ENCODE measurements around the gene SUMF2. TPM values are rescaled to one million over a fixed set of nuclear protein-coding genes. Genes with fewer than 3 reads are reported as not detected.
"Not testable (repeated sequence)": the region's sequence is repeated elsewhere in the genome, so short reads cannot be mapped to it uniquely, and the experiment has no call there.

SUMF2 gene
- total RNA-seq, 1 experiment from 2014 or later = 112 TPM

GRCh38 chr7:56062382-56062781 is 1.7 kb upstream of the SUMF2 start:
- DNase-seq (ENCODE audit: low spot score) = peak; percentile 97

- no peak for DNase-seq (ENCODE audit: low spot score)
These were observed 595 bp upstream of the SUMF2 start for GRCh38 chr7:56063500-56063881.

DNA sequence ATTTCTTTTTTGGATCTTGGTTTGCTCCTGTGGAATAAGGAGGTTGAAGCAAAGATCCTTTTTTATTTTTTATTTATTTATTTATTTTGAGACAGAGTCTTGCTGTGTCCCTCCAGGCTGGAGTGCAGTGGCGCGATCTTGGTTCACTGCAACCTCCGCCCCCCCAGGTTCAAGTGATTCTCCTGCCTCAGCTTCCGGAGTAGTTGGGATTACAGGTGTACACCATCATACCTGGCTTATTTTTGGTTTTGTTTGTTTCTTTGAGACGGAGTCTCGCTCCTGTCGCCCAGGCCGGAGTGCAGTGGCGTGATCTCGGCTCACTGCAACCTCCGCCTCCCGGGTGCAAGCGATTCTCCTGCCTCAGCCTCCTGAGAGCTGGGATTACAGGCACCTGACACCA is 2.3 kb downstream of the SUMF2 start:
- not testable (repeated sequence) for DNase-seq (ENCODE audit: low spot score)

GRCh38 chr7:56074371-56074791 is 10.3 kb downstream of the SUMF2 start:
- DNase-seq (ENCODE audit: low spot score) = peak; percentile 94

DNA sequence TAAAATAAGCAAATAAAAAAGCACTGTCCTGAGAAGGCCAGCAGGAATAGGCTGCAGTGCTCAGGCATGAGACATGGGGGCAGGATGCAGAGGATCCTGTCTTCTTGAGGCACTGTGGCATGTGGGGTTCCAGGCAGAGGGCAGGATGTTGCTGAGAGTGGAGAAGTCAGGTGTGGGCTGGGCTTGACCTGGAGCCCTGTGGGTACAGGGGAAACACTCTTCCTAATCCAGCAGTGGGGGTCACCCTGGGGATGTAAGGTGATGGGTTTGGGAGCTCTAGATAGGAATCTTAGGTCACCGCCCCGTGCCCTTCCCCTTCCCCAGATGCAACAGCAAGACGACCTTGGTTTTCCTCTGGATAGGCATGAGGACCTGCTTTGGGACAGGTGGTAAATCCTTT is 13.6 kb downstream of the SUMF2 start:
- DNase-seq (ENCODE audit: low spot score) = no peak

DNA sequence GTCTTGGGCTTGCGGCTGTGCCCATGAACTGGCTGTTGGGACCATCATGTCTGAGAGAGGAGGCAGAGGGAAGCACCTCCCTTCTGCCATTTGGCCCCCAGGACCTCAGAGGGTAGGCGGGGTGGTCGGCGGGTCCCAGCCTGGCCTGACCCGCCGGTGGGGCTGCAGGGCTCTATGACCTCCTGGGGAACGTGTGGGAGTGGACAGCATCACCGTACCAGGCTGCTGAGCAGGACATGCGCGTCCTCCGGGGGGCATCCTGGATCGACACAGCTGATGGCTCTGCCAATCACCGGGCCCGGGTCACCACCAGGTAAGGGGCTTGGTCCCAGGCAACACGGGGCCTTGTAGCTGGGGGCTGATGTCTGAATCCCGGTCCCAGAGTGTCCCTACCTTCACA is 14.1 kb downstream of the SUMF2 start:
- DNase-seq (ENCODE audit: low spot score) = no peak

GRCh38 chr7:56079450-56080185 is 15.5 kb downstream of the SUMF2 start:
- DNase-seq (ENCODE audit: low spot score) = no peak

- DNase-seq (ENCODE audit: low spot score) = not testable (repeated sequence)
These were observed 16.8 kb downstream of the SUMF2 start for GRCh38 chr7:56080726-56081435.

DNA sequence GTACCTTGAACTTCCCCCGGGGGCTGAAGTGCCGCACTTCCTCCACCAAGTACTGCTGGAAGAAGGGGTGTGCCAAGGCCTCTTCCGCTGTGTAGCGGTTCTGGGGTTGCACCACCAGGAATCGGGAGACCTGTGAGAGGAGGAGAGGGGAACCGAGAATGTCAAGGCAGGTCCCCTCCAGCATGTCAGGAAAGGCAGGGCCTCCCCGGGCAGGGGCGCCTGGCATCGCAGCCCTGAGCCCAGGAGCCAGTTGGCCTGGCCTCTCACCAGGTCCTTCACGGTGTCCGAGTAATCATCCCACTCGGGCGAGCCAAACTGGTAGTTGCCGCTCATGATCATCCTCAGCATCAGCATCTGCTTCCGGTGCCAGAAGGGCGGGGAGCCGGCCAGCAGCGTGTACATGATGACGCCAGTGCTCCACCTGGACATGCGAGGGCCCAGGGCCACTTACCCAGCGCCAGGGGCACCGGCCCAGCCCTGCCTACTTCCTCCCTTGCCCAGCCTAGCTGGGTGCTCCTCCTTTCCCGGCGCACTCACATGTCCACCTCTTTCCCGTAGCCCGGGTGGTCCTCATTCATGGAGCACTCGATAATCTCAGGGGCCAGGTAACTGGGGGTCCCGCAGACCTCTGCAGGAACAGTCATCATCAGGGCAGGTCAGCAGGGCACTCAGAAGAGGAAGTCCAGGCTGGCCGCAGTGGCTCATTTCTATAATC is 17.7 kb downstream of the SUMF2 start:
- no peak for DNase-seq (ENCODE audit: low spot score)

DNA sequence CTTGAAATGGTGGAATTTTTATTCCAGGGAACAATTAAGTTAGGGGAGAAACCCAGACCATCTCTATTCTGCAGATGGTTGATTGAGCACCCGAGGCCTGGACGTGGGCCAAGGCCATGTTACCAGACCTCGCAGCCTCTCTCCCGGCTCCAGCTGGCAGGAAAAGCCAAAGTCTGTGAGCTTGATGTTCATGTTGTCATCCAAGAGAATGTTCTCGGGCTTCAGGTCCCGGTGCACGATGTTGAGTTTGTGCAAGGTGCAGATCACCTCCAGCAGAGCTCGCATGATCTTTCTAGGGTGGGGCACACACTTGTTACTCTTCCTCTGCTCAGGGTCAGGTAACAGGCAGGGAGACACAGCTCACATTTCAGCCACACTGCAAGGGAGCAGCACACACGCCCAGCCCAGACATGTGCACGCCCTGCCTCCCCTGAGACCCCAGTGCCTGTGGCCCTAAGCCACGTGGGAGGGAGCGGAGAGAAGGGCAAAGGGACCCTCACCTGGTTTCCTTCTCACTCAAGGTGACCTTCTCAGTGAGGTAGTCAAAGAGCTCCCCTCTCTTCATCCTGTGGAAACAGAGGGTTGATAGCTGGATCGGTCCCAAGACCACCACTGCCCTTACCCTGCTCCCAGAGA is 19.2 kb downstream of the SUMF2 start:
- no peak for DNase-seq (ENCODE audit: low spot score)

- DNase-seq (ENCODE audit: low spot score) = no peak
These were observed 22.7 kb downstream of the SUMF2 start for GRCh38 chr7:56086761-56087160.

GRCh38 chr7:56087445-56087844 is 23.4 kb downstream of the SUMF2 start:
- DNase-seq (ENCODE audit: low spot score) = no peak

DNA sequence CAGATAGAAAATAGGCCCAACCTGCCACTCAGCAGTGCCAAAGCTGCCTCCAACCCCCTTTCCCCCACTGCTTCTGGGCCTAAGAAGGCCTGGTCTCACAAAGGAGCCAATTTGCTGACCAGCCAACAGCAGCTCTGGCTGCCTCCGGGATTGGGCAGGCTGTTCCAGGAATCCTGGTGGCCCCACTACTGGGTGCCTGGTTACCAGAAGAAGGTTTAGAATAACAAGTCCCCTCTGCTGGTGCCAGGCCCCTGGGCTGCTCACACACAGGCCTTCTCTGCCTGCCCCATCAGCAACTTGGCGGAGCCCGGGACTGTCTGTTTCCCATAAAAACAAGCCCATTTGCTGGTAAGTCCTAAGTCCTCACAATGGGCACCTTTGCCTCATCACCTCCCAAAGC is 27.5 kb downstream of the SUMF2 start:
- no peak for DNase-seq (ENCODE audit: low spot score)

- DNase-seq (ENCODE audit: low spot score) = not testable (repeated sequence)
These were observed 28.3 kb downstream of the SUMF2 start for GRCh38 chr7:56092388-56092787.

DNA sequence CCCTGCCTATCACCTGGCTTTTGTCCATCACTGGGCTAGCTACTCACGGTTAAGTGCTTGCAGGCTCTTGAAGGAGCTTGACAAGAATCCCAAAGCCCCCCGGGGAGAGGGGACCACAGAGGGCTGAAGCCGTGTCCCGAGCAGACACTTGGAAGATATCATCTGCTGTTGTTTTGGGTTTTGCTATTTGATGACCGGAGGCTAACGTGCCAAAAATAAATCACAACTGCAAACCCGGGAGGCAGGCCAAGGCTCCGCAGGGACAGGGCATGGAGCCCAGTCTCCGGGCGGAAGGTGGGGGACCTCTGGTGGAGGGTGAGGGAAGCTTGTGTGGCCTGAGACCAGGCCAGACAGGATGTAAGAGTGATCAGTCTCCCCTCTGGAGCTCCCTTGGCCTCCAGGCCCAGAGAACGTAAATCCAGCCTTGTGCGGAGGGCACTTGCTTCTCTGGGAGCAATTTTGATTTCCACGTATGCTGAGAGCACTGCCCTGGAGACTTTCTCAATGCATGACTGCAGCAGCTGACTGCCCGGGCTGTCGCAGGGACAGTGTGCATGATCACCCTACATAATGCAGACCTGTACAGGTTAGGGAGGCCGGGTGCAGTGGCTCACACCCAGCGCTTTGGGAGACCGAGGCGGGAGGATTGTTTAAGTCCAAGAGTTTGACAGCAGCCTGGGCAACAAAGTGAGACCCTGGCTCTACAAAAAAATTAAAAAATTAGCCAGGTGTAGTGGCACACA is 28.9 kb downstream of the SUMF2 start, which contains the start of gene PHKG1:
Gene PHKG1, minus strand, starts transcription at position 164 of the 743 bp plus-strand sequence. CDS start 4,011 bp downstream, outside the sequence.
- DNase-seq (ENCODE audit: low spot score) = peak; percentile 84

DNA sequence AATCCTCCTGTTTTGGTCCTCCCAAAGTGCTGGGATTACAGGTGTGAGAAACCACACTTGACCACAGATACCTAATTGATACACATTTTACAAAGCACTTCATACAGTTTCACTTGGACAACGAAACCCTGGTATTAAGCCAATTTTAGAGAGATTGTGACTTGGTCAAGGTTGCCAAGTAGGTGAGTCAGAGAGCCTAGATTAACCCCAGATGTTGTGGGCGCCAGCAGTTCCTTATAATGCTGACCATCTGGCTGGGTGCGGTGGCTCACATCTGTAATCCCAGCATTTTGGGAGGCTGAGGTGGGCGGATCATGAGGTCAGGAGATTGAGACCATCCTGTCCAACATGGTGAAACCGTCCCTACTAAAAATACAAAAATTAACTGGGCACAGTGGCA is 33.6 kb downstream of the SUMF2 start:
- DNase-seq (ENCODE audit: low spot score) = peak; percentile 80

DNA sequence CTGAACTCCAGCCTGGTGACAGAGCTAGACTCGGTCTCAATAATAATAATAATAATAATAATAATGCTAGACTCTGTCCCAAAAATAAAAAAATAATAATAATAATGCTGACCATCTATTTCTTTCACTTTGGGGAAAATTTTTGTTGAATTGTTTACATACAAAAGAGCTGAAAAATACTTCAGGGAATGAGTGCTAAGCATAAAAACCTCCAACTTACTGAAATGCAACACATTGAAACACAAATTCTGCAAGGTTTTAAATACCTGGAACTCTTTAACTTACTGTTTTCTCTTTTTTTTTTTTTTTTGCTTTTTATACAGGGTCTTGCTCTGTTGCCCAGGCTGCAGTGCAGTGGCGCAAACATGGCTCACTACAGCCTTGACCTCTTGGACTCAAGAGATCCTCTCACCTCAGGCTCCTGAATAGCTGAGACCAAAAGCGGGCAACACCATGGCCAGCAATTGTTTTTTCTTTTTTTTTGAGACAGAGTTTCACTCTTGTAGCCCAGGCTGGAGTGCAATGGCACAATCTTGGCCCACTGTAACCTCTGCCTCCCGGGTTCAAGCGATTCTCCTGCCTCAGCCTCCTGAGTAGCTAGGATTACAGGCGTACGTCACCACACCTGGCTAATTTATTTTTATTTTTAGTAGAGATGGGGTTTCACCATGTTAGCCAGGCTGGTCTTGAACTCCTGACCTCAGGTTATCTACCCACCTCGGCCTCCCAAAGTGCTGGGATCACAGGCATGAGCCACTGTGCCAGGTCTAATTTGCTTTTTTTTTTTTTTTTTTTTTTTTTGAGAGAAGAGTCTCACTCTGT is 34.3 kb downstream of the SUMF2 start:
- not testable (repeated sequence) for DNase-seq (ENCODE audit: low spot score)

DNA sequence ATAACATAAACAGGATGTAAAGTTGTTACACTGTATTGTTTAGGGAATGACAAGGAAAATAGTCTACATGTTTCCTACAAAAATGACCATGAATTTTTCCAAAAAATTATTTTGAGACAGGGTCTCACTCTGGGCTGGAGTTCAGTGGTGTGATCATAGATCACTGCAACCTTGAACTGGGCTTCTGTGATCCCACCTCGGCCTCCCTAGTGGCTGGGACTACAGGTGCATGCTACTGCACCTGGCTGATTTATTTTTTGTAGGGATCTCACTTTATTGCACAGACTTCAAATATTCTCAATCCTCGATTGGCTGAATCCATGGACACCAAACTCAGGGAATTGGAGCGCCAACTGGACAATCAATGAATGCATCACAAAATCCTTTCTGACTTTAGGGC is 35.6 kb downstream of the SUMF2 start:
- DNase-seq (ENCODE audit: low spot score) = no peak

- DNase-seq (ENCODE audit: low spot score) = not testable (repeated sequence)
These were observed 40.1 kb downstream of the SUMF2 start for GRCh38 chr7:56104138-56104537.

DNA sequence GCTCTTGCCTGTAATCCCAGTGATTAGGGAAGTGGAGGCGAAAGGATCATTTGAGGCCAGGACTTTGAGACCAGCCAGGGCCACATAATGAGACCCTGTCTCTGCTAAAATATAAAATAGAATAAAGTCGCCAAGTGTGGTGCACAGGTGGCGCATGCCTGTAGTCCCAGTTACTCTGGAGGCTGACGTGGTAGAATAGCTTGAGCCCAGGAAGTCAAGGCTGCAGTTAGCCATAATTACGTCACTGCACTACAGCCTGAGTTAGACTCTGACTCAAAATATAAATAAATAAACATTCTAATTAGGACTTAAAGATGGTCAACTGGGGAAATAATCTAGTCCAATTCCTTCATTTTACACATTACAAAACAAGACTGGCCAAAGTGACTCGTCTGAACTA is 41.4 kb downstream of the SUMF2 start:
- DNase-seq (ENCODE audit: low spot score) = peak; percentile 83

All from A172 (cell line).